ENCODE results near the gene ABCG1. TPM values are rescaled to one million over a fixed set of nuclear protein-coding genes. Genes with fewer than 3 reads are reported as not detected.

The ABCG1 gene
- total RNA-seq, 1 experiment from 2014 or later = 20.3 TPM

DNA sequence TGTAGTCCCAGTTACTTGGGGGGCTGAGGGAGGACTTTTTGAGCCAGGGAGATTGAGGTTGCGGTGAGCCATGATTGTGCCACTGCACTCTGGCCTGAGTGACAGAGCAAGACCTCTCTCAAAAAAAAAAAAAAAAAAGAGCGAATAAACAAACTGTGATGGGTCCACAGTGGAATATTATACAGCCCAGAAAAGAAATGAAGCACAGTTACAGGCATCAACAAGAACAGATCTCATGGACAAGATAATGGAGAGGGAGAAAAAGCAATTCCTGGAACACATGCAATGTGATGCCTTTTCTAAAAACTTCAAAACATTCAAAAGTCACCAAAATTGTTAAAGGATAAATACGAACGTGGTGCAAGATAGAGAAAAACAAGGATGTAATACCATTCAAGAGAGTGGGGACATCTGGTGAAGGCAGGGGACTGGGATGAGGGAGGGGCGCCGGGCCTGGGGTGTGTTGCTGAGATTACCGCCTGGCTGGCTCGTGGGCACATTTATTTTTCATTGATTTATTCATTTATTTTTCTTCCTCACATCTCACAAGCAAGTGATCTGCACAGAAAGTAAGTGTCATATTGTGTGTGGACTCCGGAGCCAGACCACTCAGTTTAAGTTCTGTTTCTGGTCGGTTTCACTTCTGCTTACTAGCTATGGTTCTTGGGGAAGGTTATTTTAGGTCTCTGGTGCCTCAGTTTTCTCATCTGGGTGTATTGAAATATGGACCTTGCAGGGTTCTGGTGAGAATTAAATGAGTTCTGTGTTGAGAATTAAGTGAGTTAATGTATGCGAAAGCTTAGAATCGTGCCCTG is 30.1 kb downstream of the ABCG1 start:
- no peak for DNase-seq (ENCODE audit: extremely low read depth, low read depth)

DNA sequence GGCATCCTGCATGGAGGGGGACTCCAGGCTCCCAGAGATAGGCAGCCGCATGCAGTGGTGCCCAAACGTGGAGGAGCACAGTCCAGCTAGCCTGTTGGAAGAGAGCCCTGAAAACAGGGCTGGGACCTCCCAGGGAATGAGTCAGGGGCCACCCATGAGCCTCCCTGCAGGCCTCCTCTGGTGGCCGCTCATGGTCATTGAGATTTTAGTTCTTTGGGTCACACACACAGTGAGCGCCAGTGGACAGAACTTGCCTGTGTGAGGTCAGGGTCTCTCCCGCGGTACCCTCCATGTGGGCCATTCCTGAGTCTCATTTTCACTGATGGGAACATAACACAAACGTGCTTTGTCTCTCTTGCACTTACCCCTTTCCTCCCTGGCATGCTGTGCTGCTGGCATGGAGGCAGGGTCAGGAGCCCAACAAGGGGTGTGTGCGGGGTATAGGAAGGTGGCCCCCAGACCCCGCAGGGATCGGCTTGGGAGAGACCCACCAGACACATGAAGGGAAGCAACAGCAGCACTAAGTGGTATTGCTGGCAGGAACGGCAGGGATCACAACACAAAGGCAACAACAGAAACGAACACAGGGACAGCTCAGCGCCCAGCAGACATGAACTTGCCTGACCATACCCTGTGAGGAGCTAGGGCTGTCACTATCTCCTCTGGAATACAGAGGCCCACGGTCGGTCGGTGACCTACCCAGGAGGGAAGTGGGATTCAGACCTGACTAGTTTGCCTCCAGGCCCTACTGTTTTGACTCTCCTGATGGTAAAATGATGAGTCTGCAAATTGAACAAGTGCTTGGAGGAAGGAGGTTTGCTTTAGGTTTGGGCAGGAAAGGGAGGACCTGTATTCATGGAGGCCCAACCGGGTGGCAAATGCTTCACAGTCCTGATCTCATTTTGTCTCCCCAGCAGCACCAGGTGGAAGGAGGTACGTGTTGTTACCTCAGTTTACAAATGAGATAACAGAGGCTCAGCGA is 31.8 kb downstream of the ABCG1 start:
- DNase-seq (ENCODE audit: extremely low read depth, low read depth) = no peak

DNA sequence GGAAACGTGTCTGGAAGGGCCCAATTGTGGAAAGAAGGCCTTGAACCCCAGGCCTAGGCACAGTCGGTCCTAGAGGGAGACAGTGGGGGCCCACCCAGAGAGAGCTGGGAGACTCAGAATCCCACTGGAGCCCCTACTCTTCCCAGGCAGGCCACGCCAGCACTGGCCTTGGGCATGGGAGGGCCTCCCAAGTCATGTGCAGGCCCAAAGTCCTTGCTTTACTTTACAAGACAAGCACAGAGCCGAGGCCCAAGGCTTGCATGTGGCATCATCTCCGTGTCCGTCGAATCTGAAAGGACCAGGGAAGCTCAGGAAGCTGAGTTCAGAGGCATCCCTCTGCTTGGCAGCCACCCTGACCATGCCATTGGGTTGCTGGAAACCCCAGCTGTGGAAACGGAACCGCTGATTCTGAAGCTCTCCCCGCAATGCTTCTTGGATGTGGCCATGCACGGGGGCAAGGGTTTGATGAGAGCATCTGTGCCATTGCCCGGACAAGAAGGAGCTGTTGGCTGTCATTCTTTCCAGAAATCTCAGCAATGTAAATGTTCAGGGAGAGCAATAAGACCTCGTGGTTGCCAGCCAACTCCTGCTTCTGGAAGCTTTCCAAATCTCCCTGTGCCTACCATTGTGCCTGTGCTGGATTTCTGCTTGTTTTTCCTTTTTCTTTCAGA is 32.8 kb downstream of the ABCG1 start:
- DNase-seq (ENCODE audit: extremely low read depth, low read depth) = no peak

DNA sequence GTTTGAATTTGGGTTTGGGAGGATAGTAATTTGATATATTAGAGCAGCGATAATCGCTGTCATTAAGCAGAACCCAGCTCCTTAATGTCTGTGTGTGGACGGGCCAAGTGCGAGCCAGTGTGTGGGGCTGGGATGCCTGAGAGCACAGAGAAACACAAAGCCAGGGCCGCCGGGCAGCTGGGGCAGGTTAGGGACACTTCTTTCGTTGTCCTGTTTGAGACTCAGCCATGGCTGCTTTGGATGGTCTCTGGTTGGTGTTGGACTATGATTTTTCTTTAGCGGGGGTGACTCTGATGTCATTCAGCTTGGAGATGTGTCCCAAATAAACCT is 33.4 kb downstream of the ABCG1 start:
- no peak for DNase-seq (ENCODE audit: extremely low read depth, low read depth)

DNA sequence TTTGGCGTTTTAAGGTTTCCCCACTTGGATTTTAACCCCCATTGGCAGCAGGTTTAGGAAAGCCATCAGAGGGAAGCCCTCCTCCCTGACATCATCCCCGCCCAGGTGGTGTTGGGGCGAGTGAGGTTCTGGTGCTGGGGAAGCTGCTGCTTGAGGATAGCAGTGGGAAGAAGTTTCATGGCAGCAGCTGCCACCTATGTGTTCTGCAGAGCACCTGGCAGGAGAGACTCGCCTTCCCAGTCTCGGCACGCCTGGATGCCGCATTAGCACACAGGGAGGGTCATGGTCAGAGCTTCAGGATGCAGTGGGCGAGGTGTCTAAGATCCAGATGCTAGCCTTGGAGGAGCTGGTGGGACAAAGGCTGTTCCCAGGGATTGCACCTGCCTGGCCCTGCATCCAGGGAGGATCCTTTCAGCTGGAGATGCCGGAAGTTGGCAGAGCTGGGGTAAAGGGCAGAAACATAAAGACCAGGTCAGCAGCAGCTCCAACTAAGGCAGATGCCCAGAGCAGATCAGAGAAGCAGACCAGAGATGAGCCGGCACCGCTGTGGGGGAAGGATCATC is 33.9 kb downstream of the ABCG1 start:
- DNase-seq (ENCODE audit: extremely low read depth, low read depth) = no peak

DNA sequence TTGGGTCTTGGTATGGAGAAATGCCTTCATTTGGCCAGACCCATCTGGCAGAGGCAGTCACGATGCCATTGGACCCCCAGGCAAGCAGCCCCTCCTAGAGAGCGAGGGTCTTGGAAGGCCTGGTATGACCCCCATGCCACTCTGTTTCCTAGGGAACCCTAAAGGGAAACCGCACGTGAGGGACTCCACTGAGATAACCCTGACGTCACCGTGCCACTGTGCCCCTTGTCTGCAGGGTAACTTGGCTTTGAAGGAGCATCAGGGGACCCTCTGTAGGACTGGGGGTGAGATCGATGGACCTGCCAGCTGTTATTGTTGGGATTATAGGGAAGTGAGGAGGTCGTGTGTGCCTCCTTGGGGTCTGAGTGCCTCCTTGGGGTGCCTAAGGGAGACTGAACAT is 34.5 kb downstream of the ABCG1 start:
- DNase-seq (ENCODE audit: extremely low read depth, low read depth) = no peak

DNA sequence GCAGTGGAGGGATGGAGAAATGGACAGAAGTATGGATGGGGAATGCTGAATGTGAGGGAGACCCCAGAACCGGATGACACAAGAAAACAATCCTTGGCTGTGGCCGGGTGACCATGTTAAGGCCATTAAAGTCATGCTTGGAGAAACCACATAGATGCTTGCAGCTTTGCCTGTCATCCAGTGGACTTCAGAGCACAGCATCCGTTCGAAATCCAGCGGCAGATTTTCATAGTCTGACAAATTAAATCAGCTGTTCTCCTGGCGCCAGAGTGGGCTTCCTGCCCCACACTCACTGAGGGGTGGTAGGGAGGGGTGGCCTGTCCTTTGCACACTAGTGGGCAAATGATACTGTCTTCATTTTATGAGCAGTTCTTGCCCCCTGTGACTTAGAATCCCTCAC is 35.1 kb downstream of the ABCG1 start:
- no peak for DNase-seq (ENCODE audit: extremely low read depth, low read depth)

DNA sequence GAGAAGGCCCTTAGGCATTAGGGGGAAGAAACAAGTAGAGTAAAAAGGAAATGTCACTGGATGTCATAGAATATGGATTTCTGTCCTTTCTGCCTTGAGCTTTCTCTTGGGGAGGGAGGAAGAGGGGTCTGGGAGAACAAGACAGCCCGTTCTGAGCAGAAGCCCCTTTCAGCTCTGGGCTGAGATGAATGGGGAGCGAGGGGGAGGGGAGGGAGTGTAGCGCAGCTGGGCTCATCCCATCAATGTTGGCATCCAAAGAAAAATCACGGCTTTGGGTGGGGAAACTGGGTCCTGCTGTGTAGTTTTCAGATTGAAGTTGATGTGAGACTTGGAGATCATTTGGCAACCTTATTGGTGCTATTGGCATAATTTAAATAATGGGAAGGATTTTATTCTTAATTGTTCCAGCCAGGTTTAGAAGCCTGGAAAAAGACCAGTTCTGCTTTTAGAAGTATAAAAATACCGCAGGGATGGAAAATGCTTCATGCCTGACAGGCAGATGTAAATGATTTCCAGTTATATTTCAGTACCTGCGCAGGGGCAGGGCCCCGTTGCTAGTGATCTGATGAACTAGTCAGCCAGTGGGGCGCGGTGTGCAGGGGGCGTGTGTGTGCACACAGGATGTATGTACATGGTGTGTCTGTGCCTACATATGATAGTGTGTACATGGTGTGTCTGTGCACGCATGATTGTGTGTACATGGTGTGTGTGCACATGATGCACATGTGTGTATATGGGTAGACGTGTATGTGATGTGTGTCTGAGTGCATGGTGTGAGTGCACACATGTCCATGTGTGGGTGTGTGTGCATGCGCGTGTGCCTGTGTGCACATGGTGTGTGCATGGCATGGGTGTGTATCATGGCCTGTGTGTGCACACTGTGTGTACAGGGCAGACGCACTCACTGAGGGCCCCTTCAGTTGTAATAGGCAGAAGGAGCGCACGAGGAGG is 36.0 kb downstream of the ABCG1 start:
- DNase-seq (ENCODE audit: extremely low read depth, low read depth) = no peak

DNA sequence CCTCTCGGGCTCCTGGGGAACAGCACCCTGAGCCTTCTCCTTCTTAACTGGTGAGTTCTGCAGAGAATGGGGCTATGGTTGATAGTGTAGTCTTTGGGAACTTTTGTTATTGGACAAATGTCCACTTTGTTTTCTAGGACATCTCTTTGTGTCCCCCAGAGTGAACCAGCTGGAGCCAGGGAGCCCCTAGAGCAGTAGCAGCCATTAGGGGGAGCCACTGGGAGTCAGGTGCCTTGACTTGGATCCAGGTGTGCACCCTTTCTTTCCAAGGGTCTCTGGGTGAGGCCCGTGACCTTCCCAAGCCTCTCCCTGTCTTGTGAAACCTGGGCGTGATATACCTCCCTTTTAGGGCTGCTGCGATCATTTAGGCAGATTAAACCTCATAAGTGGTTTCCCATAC is 36.9 kb downstream of the ABCG1 start:
- DNase-seq (ENCODE audit: extremely low read depth, low read depth) = no peak

DNA sequence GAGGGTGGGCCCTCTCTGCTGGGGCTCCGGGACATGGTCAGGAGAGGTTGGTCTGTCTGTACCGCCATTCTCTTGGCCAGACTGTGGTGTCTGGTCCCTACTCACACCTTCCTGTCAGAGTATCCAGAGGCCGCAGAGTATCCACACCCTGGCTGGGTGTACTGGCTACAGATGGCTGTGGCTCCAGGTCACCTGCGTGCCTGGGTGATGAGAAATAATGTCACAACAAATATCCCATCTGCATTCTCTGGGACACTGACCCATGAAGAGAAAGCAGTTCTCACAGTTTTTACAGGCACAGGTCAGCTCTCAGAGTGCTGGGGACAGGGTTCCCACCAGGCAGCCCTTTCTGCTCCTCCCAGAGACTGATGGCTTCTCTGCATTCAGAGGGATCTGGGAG is 37.4 kb downstream of the ABCG1 start:
- DNase-seq (ENCODE audit: extremely low read depth, low read depth) = no peak

DNA sequence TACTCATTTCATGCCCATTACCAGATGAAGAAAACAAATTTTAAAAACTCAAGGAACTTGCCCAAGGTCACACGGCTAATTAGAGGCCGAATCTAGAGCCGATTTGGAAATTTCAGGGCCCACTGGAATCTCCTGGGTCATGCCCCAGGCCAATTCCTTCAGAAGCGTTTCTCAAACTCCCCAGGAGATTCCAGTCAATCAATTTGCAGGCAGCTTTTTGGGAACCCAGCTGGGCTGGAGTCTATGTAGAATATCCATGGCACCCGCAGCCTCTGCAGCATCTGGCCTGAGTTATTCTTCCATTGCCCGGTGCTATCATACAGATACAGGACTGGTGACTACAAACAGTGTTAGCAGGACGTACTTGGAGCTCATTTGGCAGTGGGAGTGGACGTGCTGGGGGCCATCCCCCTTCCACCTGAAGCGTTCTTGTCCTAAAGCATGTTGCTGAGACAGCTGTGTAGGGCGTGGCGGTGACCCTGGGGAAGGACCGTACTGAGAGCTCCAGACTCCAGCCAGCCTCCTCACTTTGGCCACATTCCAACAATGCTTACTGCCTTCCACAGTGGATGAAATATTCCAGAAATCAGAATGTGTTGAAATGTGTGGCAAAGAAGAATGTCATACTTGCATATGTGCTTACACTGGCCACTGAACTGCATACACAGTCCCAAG is 38.3 kb downstream of the ABCG1 start:
- no peak for DNase-seq (ENCODE audit: extremely low read depth, low read depth)

DNA sequence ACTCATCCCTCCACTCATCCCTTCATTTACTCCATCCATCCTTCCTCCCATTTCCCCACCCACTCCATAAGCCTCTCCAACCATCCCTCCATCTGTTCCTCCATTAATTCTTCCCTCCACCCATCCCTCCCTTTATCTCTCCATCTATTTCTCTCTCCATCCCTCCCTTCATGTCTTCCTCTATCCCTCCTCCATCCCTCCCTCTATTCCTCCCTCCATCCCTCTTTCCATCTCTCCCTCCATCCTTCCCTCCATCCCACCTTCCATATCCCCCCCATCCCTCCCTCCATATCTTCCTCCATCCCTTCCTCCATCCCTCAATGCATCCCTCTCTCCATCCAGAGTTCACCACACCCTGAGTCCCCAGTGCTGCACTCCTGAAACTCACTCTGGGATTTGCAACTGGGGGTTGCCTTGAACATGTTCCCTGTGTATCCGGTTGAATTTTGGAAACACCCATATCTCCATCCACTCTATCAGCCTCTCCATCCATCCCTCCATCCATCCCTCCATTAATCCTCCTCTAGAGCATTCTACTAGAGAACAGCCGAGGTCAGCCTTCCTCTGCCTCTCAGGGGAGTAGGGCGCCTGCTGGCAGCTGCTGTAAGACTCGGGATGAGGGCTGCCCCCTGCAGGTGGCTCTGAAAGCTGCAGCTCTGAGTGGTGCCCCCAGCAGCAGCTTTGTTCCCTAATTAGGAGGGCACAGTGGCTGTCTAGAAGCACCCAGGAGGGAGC is 39.4 kb downstream of the ABCG1 start:
- DNase-seq (ENCODE audit: extremely low read depth, low read depth) = peak; percentile 43

DNA sequence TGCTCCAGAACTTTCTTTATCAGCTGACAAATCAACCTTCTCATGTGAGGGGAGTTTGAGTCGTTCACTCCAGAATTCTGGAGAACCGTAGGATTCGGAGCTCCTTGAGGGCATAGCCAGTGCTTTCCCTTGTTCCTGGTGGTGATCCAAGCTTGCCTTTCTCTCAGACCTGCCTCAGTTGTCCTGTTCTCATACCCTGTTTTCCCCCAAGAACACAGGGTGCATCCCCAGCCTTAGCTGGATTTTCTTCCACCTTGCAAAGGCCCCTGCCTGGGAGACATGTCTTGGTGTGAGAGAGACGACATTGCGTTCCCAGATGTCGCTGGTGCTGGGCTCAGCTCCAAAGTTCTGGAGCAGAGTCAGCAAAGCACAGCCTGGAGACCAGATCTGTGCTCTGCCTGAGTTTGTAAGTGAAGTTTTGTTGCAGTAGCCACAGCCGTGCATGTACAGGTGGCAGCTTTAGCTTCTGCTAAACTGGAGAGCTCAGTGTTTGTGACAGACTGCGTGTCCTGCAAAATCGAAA is 40.0 kb downstream of the ABCG1 start:
- no peak for DNase-seq (ENCODE audit: extremely low read depth, low read depth)

DNA sequence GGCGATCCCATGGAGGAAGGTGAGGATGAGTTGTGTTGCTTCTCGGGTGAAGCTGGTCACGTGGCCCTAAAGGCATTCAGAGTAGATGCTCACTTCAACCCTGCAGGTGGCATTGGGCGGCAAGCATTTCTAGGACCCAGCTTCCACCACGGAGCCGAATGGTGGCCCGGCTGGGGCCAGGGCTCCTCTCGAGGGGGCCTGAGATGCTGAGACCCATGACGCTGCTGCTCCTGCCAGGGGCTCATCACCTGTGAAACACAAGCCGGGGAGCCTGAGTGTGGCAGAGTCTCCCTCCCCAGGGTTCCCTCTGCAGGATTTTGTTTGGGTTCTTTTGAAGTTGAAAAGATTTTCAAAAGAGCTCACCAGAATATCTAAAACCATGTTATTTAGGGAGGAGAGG is 41.2 kb downstream of the ABCG1 start:
- DNase-seq (ENCODE audit: extremely low read depth, low read depth) = no peak

DNA sequence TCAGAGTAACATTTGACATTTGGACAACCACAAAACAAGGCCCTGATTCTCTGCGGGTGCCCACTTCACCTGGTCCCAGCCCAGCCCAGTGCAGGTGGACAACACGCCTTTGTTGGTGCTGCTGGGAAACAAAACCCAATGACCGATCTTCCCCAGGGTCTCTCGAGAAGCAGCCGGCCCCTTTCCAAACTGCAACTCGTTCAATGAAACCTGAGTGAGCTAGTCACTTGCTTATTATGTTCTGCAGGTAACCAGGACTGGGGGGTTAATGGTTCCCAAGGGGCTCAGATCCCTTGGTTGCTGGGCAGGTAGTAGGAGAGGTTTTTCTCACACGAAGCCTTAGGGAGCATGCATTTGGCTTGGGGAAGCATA is 42.9 kb downstream of the ABCG1 start:
- no peak for DNase-seq (ENCODE audit: extremely low read depth, low read depth)

DNA sequence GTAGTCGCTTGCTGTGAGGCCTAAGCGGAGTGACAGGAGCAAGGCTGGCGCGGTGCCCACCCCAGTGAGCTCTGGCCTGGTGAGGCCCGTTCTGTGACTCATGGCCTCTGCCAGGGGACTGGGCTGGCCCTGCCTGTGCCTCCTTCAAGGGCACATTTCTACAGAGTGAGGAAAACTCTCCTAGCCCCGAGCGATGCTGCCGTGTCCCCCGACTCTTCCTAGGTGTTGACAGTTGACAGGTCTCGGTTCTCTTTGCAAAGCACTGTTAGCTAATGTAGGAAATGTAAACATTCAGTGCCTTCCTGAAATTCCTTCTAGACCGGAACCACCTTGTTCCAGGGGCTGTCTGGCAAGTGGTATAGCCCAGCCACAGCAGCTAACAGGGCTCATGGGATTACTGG is 43.9 kb downstream of the ABCG1 start:
- peak; percentile 16 for DNase-seq (ENCODE audit: extremely low read depth, low read depth)

DNA sequence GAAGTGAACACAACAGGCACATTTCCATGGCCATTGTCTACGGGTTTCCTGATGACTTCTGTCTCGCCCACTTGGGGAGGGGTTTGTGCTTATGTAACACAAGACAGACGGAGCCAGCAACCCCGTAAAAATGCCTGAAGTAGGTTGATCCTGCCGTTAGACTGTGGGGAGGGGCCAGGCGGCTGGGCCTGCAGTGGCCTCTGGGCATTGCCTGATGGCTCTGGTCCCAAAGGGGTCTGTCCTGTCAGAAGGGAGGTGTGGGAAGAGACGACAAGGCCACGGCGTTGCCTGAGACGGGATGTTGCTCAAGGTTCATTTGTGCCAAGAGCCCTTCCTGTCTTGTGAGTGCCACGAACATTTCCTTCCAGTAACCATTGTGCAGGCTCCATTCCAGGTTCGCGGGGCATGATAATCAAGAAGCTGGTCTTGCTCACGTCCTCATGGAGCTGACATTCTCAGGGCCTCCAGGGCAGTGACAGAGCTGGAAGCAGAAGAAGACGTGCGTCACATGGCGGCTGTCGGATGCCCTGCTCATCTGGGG is 44.7 kb downstream of the ABCG1 start:
- no peak for DNase-seq (ENCODE audit: extremely low read depth, low read depth)

All from NCI-H460 (cell line).